GM21360 (cell line): ENCODE measurements around the gene STBD1.
"Not testable (repeated sequence)": the region's sequence is repeated elsewhere in the genome, so short reads cannot be mapped to it uniquely, and the experiment has no call there.

Experiments
- ATAC-seq: cut with Tn5 transposase; IDR thresholded peaks from one replicate; pipeline ENCODE4 v1.9.1; 2021; ENCODE audit warnings: mild to moderate bottlenecking, moderate library complexity; ENCODE audit not compliant: unreplicated experiment

STBD1 gene

GRCh38 chr4:76315267-76315918 is 8.9 kb downstream of the STBD1 start:
- ATAC-seq = no peak

- no peak for ATAC-seq
Observed at GRCh38 chr4:76316131-76316530, 9.6 kb downstream of the STBD1 start.

- ATAC-seq = no peak
Observed at GRCh38 chr4:76322236-76322635, 15.7 kb downstream of the STBD1 start.

- ATAC-seq = no peak
Observed at GRCh38 chr4:76325072-76325471, 18.5 kb downstream of the STBD1 start.

- ATAC-seq = no peak
Observed at GRCh38 chr4:76326515-76326914, 20.0 kb downstream of the STBD1 start.

- no peak for ATAC-seq
Observed at GRCh38 chr4:76334885-76335284, 28.4 kb downstream of the STBD1 start.

GRCh38 chr4:76339364-76339763 is 32.8 kb downstream of the STBD1 start:
- no peak for ATAC-seq

- ATAC-seq = no peak
Observed at GRCh38 chr4:76341063-76341462, 34.5 kb downstream of the STBD1 start.

- ATAC-seq = no peak
Observed at GRCh38 chr4:76342191-76342590, 35.7 kb downstream of the STBD1 start.

- ATAC-seq = no peak
Observed at GRCh38 chr4:76342803-76343202, 36.3 kb downstream of the STBD1 start.

- ATAC-seq = no peak
Observed at GRCh38 chr4:76354517-76355473, 48.3 kb downstream of the STBD1 start.

GRCh38 chr4:76357981-76358380 is 51.4 kb downstream of the STBD1 start:
- no peak for ATAC-seq

GRCh38 chr4:76359881-76360466 is 53.4 kb downstream of the STBD1 start:
- ATAC-seq = not testable (repeated sequence)
